COLO668 (cell line): Measurements from ENCODE around the gene TRIM28.
"Not testable (repeated sequence)": the region's sequence is repeated elsewhere in the genome, so short reads cannot be mapped to it uniquely, and the experiment has no call there.

ENCODE experiments used
- DNase-seq: peaks from one replicate; lab custom pipeline; 2025; ENCODE audit not compliant: unreplicated experiment; lab: John Stamatoyannopoulos, UW

TRIM28 gene

GRCh38 chr19:58518256-58519086, 25.4 kb upstream of the TRIM28 start:
- no peak for DNase-seq

- peak; percentile 74 for DNase-seq
Measured at GRCh38 chr19:58519087-58519354, 24.8 kb upstream of the TRIM28 start.

- peak; percentile 94 for DNase-seq
Measured at GRCh38 chr19:58519355-58520256, 24.3 kb upstream of the TRIM28 start, which contains the start of gene ZBTB45. ZBTB45 (minus strand) TSS chr19:58519810; CDS start chr19:58517673, 2,137 bp downstream.

- DNase-seq: no peak
Measured at GRCh38 chr19:58520257-58520599, 23.6 kb upstream of the TRIM28 start.

- no peak for DNase-seq
Measured at GRCh38 chr19:58521651-58522050, 22.2 kb upstream of the TRIM28 start.

- no peak for DNase-seq
Measured at GRCh38 chr19:58522709-58523108, 21.2 kb upstream of the TRIM28 start.

- no peak for DNase-seq
Measured at GRCh38 chr19:58529405-58529804, 14.5 kb upstream of the TRIM28 start.

GRCh38 chr19:58531034-58531840, 12.6 kb upstream of the TRIM28 start:
- no peak for DNase-seq

GRCh38 chr19:58535857-58536256, 8.0 kb upstream of the TRIM28 start:
- no peak for DNase-seq

GRCh38 chr19:58536852-58537798, 6.7 kb upstream of the TRIM28 start:
- DNase-seq: no peak

GRCh38 chr19:58538257-58539168, 5.4 kb upstream of the TRIM28 start:
- DNase-seq: no peak

GRCh38 chr19:58539169-58539559, 4.7 kb upstream of the TRIM28 start:
- DNase-seq: not testable (repeated sequence)

- DNase-seq: not testable (repeated sequence)
Measured at GRCh38 chr19:58542641-58543372, 1.1 kb upstream of the TRIM28 start.

- no peak for DNase-seq
Measured at GRCh38 chr19:58544591-58545285, 874 bp downstream of the TRIM28 start.

- no peak for DNase-seq
Measured at GRCh38 chr19:58545286-58546018, 1.6 kb downstream of the TRIM28 start.

- no peak for DNase-seq
Measured at GRCh38 chr19:58546019-58546530, 2.2 kb downstream of the TRIM28 start.
